Activated CD8-positive, alpha-beta memory T cell treated with anti-CD3 and anti-CD28 coated beads, Interleukin-2, amount 10 ng/mL, durations not matched to agents 7 days and 5 days (primary cell): ENCODE results near the gene NEK9. TPM values are rescaled to one million over a fixed set of nuclear protein-coding genes. Genes with fewer than 3 reads are reported as not detected.
"Not testable (repeated sequence)": the region's sequence is repeated elsewhere in the genome, so short reads cannot be mapped to it uniquely, and the experiment has no call there.

ENCODE experiments used
- ATAC-seq: fragments of 150-1000 bp; cut with Tn5 transposase; one replicate; pipeline ENCODE4 v1.10.0; 2021; ENCODE audit warnings: moderate library complexity
- CTCF ChIA-PET: fragments of 350-600 bp; sonication (Branson Sonifier 250); formaldehyde crosslinking; loops from one replicate; lab custom pipeline; 2021; ENCODE audit warnings: antibody characterized with exemption; lab: Charles Lee
- DNase-seq: peaks from one replicate; pipeline ENCODE4 v3.0.0-alpha.2; 2020
- H3K27ac Mint-ChIP-seq: one replicate; pipeline ENCODE4 v1.8.0; 2021; ENCODE audit warnings: mild to moderate bottlenecking, mixed read lengths
- H3K27me3 Mint-ChIP-seq: one replicate; pipeline ENCODE4 v1.8.0; 2021; ENCODE audit warnings: mixed read lengths
- H3K36me3 Mint-ChIP-seq: one replicate; pipeline ENCODE4 v1.8.0; 2021; ENCODE audit warnings: mild to moderate bottlenecking, mixed read lengths
- H3K4me1 Mint-ChIP-seq: one replicate; pipeline ENCODE4 v1.8.0; 2021; ENCODE audit warnings: mixed read lengths
- H3K4me3 Mint-ChIP-seq: one replicate; pipeline ENCODE4 v1.8.0; 2021; ENCODE audit warnings: mild to moderate bottlenecking, moderate library complexity, mixed read lengths
- H3K9me3 Mint-ChIP-seq: one replicate; pipeline ENCODE4 v1.8.0; 2022; ENCODE audit warnings: low read depth, mixed read lengths
- total RNA-seq, 2 experiments: library from RNA; stranded (reverse); gene quantifications; one replicate each; pipeline ENCODE4 v1.2.3, GENCODE V29; 2021

The NEK9 gene
- total RNA-seq, 2 experiments from 2014 or later: 83.0 to 86.4 TPM

GRCh38 chr14:75069121-75069810 is 57.6 kb downstream of the NEK9 start, which contains the start of gene ZC2HC1C:
Gene ZC2HC1C (plus strand): TSS chr14:75069641. CDS start chr14:75070574, 933 bp downstream.
- no peak within 1 kb of the TSS for H3K4me3 Mint-ChIP-seq
- no peaks in the 10 kb centered on the region for H3K36me3 Mint-ChIP-seq
- peak; percentile 95 for ATAC-seq
- CTCF ChIA-PET: interaction anchor here (0.8 to 1.6 kb wide), 6 partner anchors 16 to 226 kb away, joined by 3 to 7 read pairs (median 3); no protein-coding TSS in a partner anchor
- H3K4me1 Mint-ChIP-seq: peaks cover 12% of the 10 kb centered on the region
- H3K9me3 Mint-ChIP-seq: no peaks in the 10 kb centered on the region
- no peak within 1 kb of the TSS for H3K27ac Mint-ChIP-seq
- DNase-seq: peak; percentile 79
- peaks cover 3% of the 10 kb centered on the region for H3K27me3 Mint-ChIP-seq

- DNase-seq: no peak
- Mint-ChIP-seq H3K9me3 (no peaks in the 10 kb centered on the region), H3K27ac (no peak overlapping the region), H3K36me3 (peaks cover 2% of the 10 kb centered on the region), H3K27me3 (peaks cover 3% of the 10 kb centered on the region), H3K4me1 (peaks cover 17% of the 10 kb centered on the region), H3K4me3 (no peak overlapping the region)
- CTCF ChIA-PET: interaction anchor here (1.2 to 2.3 kb wide), 5 partner anchors 12 to 207 kb away, joined by 3 to 9 read pairs (median 3); no protein-coding TSS in a partner anchor
- ATAC-seq: peak; percentile 4
Observed at GRCh38 chr14:75068294-75069120, 58.3 kb downstream of the NEK9 start.

- ATAC-seq, H3K27ac Mint-ChIP-seq, H3K27me3 Mint-ChIP-seq, H3K4me3 Mint-ChIP-seq, DNase-seq, H3K36me3 Mint-ChIP-seq, H3K9me3 Mint-ChIP-seq: not testable (repeated sequence)
- H3K4me1 Mint-ChIP-seq: peaks cover 22% of the 10 kb centered on the region
- CTCF ChIA-PET: interaction anchor here (1.3 to 2.3 kb wide), 3 partner anchors 11 to 207 kb away, joined by 3 to 9 read pairs (median 3); no protein-coding TSS in a partner anchor
Observed at GRCh38 chr14:75067765-75068164, 59.1 kb downstream of the NEK9 start.

GRCh38 chr14:75067212-75067611 is 59.6 kb downstream of the NEK9 start:
- H3K27me3 Mint-ChIP-seq: no peaks in the 10 kb centered on the region
- CTCF ChIA-PET: interaction anchor here (1.3 to 2.3 kb wide), 2 partner anchors 10 to 206 kb away, joined by 3 to 9 read pairs; no protein-coding TSS in a partner anchor
- no peaks in the 10 kb centered on the region for H3K9me3 Mint-ChIP-seq
- DNase-seq (no peak), ATAC-seq (no peak)
- peaks cover 26% of the 10 kb centered on the region for H3K4me1 Mint-ChIP-seq
- no peak overlapping the region for H3K27ac Mint-ChIP-seq
- no peak overlapping the region for H3K4me3 Mint-ChIP-seq
- H3K36me3 Mint-ChIP-seq: peaks cover 2% of the 10 kb centered on the region

GRCh38 chr14:75066691-75067090 is 60.2 kb downstream of the NEK9 start:
- H3K27me3 Mint-ChIP-seq: no peaks in the 10 kb centered on the region
- CTCF ChIA-PET: interaction anchor here (1.8 to 2.3 kb wide), 2 partner anchors 121 to 206 kb away, joined by 5 to 9 read pairs; no protein-coding TSS in a partner anchor
- no peak overlapping the region for H3K27ac Mint-ChIP-seq
- ATAC-seq: no peak
- H3K9me3 Mint-ChIP-seq: no peaks in the 10 kb centered on the region
- H3K4me3 Mint-ChIP-seq: no peak overlapping the region
- peaks cover 29% of the 10 kb centered on the region for H3K4me1 Mint-ChIP-seq
- DNase-seq: no peak
- H3K36me3 Mint-ChIP-seq: peaks cover 2% of the 10 kb centered on the region

GRCh38 chr14:75064205-75064567 is 62.7 kb downstream of the NEK9 start:
- Mint-ChIP-seq H3K4me3 (peak overlapping the region; percentile 100), H3K27ac (peak overlapping the region; percentile 98), H3K36me3 (peaks cover 20% of the 10 kb centered on the region), H3K27me3 (no peaks in the 10 kb centered on the region), H3K4me1 (peaks cover 46% of the 10 kb centered on the region), H3K9me3 (no peaks in the 10 kb centered on the region)
- DNase-seq (no peak), ATAC-seq (no peak)
- CTCF ChIA-PET: interaction anchor here (0.8 to 5.0 kb wide), 14 partner anchors 12 to 453 kb away, joined by 3 to 20 read pairs (median 4); partner anchors contain the start of genes EIF2B2 and MLH3

- H3K27me3 Mint-ChIP-seq: no peaks in the 10 kb centered on the region
- H3K27ac Mint-ChIP-seq: peak within 1 kb of the TSS; percentile 98
- H3K4me3 Mint-ChIP-seq: peak within 1 kb of the TSS; percentile 100
- peaks cover 46% of the 10 kb centered on the region for H3K4me1 Mint-ChIP-seq
- ATAC-seq: peak; percentile 99
- H3K36me3 Mint-ChIP-seq: peaks cover 22% of the 10 kb centered on the region
- CTCF ChIA-PET: interaction anchor here (0.8 to 5.0 kb wide), 13 partner anchors 12 to 239 kb away, joined by 3 to 20 read pairs (median 4); partner anchors contain the start of genes EIF2B2 and MLH3
- DNase-seq: peak; percentile 95
- no peaks in the 10 kb centered on the region for H3K9me3 Mint-ChIP-seq
Observed at GRCh38 chr14:75063491-75064204, 63.2 kb downstream of the NEK9 start, which contains the start of gene ACYP1. Gene ACYP1 (minus strand): TSS chr14:75064024. CDS start chr14:75063553, 471 bp downstream.

GRCh38 chr14:75063013-75063412 is 63.8 kb downstream of the NEK9 start:
- CTCF ChIA-PET: interaction anchor here (0.6 to 5.0 kb wide), 8 partner anchors 12 to 1377 kb away, joined by 3 to 20 read pairs (median 6); partner anchors contain the start of gene MLH3
- Mint-ChIP-seq H3K27ac (peak overlapping the region; percentile 98), H3K4me3 (peak overlapping the region; percentile 100), H3K27me3 (no peaks in the 10 kb centered on the region), H3K36me3 (peaks cover 26% of the 10 kb centered on the region), H3K9me3 (no peaks in the 10 kb centered on the region), H3K4me1 (peaks cover 46% of the 10 kb centered on the region)
- ATAC-seq (no peak), DNase-seq (no peak)

GRCh38 chr14:75060420-75060819 is 66.4 kb downstream of the NEK9 start:
- H3K4me3 Mint-ChIP-seq: no peak overlapping the region
- no peak overlapping the region for H3K27ac Mint-ChIP-seq
- ATAC-seq (no peak), DNase-seq (no peak)
- peaks cover 42% of the 10 kb centered on the region for H3K36me3 Mint-ChIP-seq
- CTCF ChIA-PET: no interaction called here
- no peaks in the 10 kb centered on the region for H3K27me3 Mint-ChIP-seq
- no peaks in the 10 kb centered on the region for H3K9me3 Mint-ChIP-seq
- peaks cover 56% of the 10 kb centered on the region for H3K4me1 Mint-ChIP-seq

GRCh38 chr14:75059642-75060041 is 67.2 kb downstream of the NEK9 start:
- no peaks in the 10 kb centered on the region for H3K27me3 Mint-ChIP-seq
- CTCF ChIA-PET: no interaction called here
- peaks cover 44% of the 10 kb centered on the region for H3K36me3 Mint-ChIP-seq
- H3K9me3 Mint-ChIP-seq: no peaks in the 10 kb centered on the region
- H3K27ac Mint-ChIP-seq: no peak overlapping the region
- ATAC-seq (no peak), DNase-seq (no peak)
- H3K4me1 Mint-ChIP-seq: peaks cover 54% of the 10 kb centered on the region
- H3K4me3 Mint-ChIP-seq: no peak overlapping the region

- peaks cover 58% of the 10 kb centered on the region for H3K4me1 Mint-ChIP-seq
- no peak overlapping the region for H3K27ac Mint-ChIP-seq
- no peaks in the 10 kb centered on the region for H3K9me3 Mint-ChIP-seq
- ATAC-seq (no peak), DNase-seq (no peak)
- H3K4me3 Mint-ChIP-seq: no peak overlapping the region
- CTCF ChIA-PET: no interaction called here
- no peaks in the 10 kb centered on the region for H3K27me3 Mint-ChIP-seq
- H3K36me3 Mint-ChIP-seq: peaks cover 52% of the 10 kb centered on the region
Observed at GRCh38 chr14:75054421-75054820, 72.4 kb downstream of the NEK9 start.

GRCh38 chr14:75053396-75054291 is 73.2 kb downstream of the NEK9 start:
- CTCF ChIA-PET: no interaction called here
- H3K36me3 Mint-ChIP-seq: peaks cover 54% of the 10 kb centered on the region
- H3K27ac Mint-ChIP-seq: peak overlapping the region; percentile 33
- H3K4me1 Mint-ChIP-seq: peaks cover 59% of the 10 kb centered on the region
- DNase-seq (no peak), ATAC-seq (no peak)
- no peaks in the 10 kb centered on the region for H3K27me3 Mint-ChIP-seq
- H3K4me3 Mint-ChIP-seq: no peak overlapping the region
- no peaks in the 10 kb centered on the region for H3K9me3 Mint-ChIP-seq
